Superior temporal gyrus (tissue), 1 donor: ENCODE data around the gene PTPRN2.
"Not testable (repeated sequence)": the region's sequence is repeated elsewhere in the genome, so short reads cannot be mapped to it uniquely, and the experiment has no call there.

Experiments used
- DNase-seq: peaks from one replicate; pipeline ENCODE4 v3.0.0-alpha.2; 2016; ENCODE audit errors: extremely low spot score

The PTPRN2 gene

DNA sequence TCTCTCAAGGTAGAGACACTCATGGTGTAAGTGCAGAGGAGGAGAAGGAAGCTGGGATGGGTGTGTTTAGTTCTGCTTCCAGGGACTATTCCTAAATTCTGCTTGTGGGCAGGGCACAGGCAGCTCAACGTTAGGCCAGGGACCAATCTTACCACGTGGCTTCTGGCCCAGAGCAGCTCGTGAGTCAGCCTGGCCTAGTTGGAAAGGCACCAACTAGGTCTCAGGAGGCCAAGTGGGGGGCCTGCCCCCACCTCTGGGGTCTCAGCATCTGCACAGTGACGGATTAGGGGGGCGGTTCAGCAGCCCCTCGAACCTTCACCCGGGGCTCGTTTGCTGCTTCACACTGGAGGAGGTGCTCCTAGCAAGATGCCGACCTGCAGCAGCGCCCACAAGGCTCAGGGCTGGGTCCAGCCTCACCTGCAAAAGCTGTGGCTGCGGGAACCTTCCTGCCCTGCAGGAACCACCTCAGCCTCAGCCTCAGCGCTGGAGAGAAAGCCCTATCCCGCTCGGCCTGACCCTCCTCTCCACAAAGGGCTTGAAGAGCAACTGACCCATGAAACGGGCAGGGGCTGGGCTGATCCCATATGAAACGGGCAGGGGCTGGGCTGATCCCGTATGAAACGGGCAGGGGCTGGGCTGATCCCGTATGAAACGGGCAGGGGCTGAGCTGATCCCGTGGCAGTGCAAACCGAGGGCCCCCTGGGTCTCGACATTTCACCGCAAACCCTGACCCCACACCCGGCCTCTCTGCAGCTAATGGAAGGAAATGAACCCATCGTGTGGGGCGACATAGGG, 803.4 kb downstream of the PTPRN2 start:
- no peak for DNase-seq

DNA sequence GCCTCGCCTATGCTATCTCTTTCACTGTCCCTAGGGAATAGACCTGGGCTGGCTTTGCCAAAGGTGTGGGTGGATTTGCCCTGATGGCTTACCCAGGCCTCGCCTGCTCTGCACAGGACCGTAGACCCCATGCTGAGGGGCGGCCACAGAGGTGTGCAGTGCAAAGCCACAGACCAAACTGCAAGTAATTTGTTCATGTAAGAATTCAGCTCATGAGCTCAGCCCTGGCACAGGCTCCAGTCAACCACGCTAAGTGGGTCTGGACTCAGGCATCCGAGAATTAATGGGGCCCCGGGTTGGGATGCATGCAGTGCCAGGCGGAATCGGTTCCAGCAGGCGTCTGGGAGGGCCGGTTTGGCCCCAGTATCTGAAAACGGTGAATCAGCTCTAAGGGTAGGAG, 805.6 kb downstream of the PTPRN2 start:
- DNase-seq = no peak

DNA sequence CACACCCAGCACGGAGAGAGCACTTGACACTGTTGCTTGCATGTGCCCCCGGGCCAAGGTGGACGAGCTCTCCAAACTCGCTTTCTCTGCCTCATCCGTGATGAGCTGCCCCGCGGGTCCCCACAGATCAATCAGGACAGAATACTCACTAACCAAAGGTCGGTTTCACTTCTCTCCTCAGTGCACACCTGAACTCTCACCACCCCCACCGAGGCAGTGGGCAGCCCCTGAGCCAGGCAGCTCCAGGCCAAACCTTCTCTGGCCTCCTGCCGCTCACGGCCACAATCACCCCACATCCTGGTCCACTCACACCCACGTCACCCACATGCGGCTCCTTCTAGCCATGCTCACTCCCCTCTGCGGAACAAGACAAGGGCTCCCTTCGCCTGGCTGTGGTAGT, 806.9 kb downstream of the PTPRN2 start:
- no peak for DNase-seq

DNA sequence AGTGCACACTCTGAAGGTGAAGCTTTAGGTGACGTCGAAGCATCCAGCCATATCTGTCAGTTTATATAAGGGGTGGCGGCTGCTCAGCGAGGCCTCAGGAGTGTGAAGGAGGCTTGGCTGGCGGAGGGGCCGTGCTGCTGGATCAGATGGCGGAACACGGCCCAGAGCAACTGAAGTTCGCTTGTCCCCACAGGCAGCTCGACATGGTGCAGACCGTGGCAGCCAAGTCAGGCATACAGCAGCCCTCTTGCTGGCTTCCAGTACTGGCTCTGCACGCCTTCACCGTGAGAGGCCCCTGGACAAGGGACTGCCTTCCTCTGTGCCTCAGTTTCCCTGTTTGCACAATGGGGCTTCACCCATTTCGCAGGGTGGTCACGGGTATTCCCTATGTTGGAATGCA, 807.3 kb downstream of the PTPRN2 start:
- no peak for DNase-seq

DNA sequence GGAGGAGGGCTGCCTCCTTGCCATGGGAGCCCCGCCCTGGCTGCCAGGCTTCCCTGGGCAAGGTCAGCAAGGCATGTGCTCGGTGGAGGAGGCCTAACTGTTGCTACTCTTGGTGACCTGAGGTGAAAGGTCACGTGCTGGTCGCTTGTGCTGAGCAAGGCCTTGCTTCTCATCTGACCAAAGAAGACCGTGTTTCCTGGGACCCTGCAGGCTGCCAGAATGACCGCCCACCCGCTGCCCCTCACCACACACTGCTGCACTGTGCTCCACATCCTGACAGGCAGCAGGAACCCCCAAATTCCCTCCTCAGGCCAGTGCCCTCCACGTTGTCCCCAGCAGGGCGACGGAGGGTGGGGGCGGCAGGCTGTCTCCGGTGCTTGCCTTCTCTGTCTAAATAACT, 808.4 kb downstream of the PTPRN2 start:
- DNase-seq = no peak

DNA sequence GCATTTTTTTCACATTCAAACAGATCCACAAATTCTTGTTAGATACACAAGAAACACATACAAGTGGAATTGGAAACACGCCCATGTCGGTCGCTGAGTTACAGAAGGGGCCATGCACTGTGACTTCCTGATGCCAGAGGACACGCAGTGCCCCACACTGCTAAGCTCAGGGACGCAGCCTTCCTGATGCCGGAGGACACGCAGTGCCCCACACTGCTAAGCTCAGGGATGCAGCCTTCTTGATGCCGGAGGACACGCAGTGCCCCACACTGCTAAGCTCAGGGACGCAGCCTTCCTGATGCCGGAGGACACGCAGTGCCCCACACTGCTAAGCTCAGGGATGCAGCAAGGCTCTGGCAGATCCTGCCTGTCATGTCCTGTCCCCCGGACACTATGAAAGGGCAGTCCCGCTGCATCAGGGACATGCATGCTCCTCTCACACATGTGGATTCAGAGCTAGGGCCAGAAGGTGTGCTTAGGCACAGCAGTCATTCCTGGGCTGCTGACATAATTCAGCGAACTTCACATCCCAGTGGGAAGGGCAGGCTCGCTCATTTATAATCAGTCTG, 810.3 kb downstream of the PTPRN2 start:
- not testable (repeated sequence) for DNase-seq

DNA sequence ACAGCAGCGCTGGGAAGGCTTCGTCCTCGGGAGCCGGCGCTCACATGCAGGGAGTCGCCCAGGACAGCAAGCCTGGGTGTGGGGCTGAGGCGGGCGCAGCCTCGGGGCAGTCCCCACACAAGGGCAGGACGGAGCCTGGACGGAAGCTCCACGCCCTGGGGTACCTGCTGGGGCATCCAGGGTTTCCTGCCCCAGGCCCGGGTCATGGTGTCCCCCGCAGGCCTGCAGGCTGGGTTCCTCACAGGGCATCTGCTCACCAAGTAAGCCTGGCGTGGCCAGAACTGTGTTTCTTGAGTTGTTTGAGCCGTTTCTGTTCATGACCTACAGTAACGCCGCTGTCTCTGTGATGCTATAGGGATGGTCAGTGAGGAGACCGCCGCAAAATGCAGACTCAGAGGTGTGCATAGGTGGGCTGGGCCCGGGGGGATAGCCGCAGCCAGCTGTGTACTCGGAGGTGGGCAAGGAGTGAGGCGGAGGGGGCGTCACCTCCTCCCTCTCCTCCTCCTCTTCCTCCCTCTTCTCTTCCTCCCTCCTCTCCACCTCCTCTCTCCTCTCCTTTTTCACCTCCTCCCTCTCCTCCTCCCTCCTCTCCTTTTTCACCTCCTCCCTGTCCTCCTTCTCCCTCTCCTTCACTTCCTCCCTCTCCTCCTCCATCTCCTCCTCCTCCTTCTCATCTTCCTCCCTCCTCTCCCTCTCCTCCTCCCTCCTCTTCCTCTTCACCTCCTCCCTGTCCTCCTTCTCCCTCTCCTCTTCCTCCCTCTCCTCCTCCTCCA, 811.9 kb downstream of the PTPRN2 start:
- DNase-seq = no peak

DNA sequence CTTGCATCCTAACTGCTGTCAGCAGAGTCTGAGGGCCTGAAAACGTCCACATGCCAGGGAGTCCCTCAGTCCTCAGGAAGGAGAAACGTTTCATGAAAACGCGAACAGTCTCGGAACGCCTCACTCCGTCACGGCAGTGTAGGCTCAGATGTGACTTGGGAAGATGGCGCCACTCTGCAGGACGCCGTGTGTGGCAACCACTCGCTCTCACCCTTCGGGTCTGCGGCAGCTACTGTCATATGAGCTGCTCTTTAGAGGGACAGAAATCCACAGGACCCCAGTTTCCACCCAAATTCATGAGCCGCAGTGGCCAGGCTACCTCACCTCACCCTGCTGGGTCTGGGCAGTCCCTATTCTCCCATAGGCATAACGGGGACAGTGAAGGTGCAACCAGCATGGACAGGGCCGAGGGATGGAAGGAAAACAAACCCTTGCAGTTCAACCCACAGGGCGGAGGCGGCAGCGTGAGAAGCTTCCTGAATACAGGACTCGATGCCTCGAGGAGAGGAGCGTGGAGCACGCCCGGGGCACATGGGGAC, 812.5 kb downstream of the PTPRN2 start:
- DNase-seq = no peak

DNA sequence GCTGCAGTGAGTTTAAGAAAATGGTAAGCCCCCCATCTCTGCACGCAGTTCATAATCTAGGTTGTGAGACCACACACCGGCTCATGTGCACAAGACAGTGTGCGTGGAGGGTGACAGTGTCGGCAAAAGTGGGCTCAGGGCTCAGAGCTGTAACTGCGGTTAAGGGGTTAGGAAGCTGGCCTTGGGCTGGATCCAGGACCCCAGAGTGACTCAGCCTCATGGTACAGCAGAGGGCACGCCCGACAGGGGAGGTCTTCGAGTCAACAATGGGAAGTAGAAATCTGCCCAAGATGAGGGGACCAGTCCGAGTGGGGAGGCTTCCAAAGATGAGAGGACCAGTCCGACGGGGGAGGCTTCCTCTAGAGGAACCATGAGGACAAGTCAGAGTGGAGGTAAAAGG, 813.1 kb downstream of the PTPRN2 start:
- no peak for DNase-seq

DNA sequence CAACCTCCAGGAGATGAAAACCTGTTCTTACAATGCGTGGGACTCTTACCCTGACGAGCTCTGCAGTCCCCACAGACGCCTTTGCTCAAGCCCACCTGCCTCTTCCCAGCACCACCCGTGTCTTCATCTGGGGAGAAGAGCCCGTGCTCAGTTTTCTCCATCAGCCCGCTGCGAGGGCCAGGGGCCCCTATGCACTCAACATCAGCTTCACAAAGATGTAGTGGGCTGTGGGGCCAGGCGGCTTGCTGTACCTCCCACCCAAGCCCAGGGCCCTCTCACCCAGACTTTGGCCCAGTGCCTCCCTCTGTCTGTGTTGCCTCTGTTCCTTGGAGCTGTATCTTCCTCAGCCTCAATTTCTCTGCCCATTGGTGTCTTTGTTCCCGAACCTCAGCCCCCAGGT, 814.3 kb downstream of the PTPRN2 start:
- no peak for DNase-seq

DNA sequence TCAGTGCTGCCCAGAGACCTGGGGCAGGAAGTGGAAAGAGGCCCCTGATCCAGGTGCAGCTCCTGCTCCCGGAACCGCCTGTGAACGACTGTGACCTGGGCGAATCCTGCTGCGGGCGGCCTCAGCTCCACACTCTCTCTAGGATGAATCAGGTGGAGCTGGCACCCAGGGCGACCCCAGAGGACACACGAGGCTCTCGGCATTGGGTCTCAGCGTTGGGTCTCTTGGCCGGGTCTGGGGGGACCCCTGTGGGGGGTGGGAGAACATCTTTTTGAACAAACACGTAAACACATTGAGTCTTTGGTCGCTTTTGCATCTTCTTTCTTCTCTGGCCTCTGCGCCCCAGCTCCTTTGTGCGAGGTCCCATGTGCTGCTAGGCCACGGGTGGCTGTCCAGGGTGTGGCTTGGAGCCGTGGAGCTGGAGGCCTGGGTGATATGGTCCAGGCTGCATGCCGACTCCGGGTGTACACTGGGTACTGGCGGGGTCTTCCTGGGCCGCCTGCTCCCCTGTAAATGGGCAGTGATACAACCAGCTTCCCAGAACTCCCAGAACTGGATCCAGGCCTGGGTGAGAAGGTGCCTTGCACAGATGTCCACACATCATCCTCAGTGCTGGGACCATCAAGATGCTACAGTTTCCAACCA, 815.0 kb downstream of the PTPRN2 start:
- DNase-seq = no peak

DNA sequence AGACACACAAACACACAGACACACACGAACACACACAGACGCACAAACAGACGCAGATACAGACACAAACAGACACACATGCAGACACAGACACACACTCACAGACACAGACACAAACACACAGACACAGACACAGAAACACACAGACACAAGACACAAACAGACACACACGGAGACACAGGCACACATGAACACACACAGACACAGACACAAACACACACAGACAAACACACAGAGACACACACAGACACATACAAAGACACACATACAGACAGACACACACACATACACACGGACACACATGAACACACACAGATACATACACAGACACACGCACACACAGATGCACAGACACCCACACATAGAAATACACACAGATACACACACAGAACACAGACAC, 815.9 kb downstream of the PTPRN2 start:
- DNase-seq = no peak

DNA sequence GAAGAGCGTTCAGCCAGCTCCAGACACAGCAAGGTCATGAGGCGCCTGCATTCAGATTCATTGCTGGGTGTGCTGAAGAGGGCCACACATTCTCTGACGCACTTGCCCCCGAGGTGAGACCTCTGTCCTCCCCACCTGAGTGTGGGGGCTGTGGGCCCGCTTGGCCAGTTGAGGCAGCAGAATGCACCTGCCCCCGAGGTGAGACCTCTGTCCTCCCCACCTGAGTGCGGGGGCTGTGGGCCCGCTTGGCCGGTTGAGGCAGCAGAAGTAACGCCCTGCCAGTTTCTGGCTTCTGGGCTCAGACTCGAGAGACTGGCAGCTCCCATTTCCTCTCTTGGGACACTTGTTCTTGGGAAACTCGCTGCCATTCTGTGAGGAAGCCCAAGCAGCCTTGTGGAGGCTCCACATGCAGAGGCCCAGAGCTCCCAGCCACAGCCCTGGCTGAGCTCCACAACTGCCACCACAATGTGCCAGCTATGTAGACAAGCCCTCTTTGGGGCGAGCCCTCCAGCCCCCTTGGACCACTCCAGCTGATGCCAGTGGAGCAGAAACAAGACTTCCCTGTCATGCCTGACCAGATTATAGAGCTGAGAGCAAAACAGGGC, 816.8 kb downstream of the PTPRN2 start:
- no peak for DNase-seq

DNA sequence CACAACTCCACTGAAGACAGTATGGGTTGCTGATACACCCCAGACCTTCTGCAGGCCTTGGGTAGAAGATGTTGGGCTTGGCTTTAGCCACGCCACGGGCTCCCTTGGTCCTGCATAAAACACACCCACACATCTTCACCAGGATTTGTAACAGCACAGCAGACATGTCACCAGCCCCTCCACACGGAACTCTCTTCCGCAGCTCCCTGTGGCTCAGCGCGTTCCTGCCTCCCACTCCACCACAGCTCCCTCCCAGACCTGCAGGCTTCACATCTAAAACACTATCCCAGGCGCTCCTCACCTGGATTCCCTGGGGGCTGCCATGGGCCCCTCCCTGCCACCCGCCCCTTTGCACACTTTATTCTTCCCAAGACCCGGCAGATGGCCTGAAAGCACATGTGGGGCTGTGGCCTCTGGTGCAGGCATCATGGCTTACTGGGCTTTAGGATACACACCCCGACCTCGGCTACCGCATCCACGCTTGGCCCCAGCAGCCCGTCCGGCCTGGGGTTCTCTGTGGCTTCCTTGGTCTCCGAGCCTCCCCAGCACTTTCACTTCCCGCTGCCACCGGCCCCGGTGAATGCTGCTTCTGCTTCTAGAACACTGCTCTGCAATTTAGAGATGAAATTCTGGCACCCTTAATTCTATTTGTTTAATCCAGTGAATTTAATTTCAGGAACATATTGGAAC, 818.0 kb downstream of the PTPRN2 start:
- no peak for DNase-seq

DNA sequence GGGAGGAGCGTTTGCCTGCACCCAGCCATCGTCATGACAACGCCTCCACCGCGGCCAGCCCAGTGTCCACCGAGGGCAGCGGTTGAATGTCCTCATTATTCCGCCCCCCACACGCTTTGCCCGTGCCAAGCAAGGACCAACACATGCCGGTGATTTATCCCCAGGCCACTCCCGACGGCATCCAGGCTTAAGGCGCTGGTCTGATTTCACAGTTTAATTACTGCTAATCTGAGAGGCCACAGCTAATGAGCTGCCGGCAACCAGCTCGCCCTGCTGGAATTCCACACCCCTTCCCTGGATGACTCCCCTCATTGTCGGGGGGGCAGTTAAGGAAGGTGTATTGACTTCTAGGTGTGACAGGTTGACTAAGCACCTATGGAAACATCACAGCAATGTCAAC, 818.5 kb downstream of the PTPRN2 start:
- DNase-seq = no peak

DNA sequence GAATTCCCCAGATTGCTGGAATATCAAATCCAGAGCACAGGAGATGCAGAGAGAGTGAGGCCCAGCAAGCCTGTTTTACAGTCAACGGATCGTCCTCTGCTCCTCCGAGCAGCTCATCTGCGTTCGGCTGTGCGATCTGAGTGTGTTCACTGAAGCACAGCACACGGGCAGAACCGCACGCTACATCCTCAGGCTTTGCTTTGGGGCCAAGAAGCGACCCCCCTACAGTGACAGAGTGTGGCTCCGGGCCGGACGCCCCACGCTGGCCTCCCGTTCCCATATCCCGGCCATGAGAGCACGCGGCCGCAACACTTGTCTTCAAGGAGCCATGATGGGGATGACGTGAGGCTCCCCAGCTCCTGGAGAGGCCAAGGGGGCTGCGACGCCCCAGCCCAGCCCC, 819.4 kb downstream of the PTPRN2 start:
- no peak for DNase-seq

DNA sequence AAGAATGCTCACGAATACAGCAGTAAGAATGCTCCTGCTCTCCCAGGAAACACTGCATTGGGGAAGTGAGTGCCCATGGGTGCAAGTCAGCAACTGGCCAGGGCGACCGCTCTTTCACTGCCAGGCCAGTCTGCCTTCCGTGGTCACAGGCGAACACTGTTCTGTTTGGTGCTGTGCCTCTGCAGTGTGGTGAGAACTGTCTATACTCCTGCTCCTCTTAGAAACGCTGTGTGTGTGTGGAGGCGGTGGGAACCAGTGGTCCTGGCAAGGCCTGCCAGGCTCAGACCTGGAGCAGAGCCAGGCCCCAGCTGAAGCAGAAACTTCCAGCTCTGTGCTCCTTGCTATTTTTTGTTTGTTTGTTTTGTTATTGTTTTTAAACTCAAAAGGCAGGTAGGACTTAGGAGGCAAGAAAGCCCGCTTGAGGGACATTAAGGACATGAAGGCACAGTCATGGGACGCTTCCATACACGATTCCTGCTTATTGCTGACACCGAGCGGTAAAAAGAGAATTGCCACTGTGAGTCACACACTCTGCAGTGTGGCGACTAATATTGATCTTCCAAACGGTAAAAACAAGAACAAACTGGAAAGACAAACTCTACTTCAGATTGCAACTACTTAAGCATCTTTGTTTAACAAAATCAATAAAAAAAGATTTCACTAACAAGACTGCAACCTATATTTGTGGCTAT, 820.0 kb downstream of the PTPRN2 start:
- no peak for DNase-seq

DNA sequence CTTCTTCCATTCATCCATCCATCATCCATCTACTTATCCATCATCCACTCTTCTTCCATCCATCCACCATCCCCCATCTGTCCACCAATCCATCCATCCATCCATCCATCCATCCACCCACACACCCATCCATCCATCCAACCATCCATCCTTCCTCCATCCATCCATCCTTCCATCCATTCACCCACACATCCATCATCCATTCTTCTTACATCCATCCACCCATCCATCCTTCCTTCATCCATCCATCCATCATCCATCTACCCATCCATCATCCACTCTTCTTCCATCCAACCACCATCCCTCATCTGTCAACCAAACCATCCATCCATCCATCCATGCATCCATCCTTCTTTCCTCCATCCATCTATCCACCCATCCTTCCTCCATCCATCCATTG, 821.5 kb downstream of the PTPRN2 start:
- no peak for DNase-seq

DNA sequence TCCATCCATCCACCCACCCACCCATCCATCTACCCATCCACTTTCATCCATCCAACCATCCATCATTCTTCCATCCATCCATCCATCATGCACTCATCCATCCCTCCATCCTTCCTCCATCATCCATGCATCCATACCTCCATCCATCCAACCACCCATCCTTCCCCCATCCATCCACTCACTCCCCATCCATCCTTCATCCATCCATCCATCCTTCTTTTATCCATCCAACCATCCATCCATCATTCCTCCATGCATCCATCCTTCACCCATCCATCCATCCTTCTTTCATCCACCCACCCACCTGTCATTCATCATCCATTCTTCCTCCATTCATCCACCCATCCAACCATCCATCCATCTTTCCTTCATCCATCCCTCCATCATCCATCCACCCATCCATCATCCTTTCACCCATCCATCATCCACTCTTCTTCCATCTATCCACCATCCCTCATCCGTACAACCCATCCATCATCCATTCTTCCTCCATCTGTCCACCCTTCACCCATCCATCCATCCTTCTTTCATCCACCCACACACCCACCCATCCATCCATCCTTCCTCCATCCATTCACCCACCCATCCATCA, 822.6 kb downstream of the PTPRN2 start:
- no peak for DNase-seq

DNA sequence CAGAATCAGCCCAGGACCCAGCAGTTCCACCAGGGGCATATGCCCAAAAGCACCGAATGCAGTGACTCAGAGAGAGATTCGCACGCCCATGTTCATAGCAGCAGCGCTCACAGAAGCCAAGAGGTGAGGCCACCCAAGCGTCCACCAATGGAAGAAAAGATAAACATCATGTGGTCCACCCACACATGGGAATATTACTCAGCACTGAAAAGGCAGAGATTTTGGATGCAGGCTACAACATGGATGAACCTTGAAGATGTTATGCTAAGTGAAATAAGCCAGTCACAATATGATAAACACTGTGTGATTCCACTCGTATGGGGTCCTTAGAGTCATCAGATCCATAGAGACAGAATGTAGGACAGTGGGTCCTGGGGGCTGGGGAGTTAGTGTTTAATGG, 823.4 kb downstream of the PTPRN2 start:
- no peak for DNase-seq
